HG03175 (cell line): ENCODE results near the gene TMEM40.
"Not testable (repeated sequence)": the region's sequence is repeated elsewhere in the genome, so short reads cannot be mapped to it uniquely, and the experiment has no call there.

Experiments
- ATAC-seq: cut with Tn5 transposase; IDR thresholded peaks from one replicate; pipeline ENCODE4 v1.9.1; 2021; ENCODE audit warnings: mild to moderate bottlenecking, moderate library complexity; ENCODE audit not compliant: unreplicated experiment

TMEM40 gene, protein sequence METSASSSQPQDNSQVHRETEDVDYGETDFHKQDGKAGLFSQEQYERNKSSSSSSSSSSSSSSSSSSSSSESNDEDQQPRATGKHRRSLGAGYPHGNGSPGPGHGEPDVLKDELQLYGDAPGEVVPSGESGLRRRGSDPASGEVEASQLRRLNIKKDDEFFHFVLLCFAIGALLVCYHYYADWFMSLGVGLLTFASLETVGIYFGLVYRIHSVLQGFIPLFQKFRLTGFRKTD

DNA sequence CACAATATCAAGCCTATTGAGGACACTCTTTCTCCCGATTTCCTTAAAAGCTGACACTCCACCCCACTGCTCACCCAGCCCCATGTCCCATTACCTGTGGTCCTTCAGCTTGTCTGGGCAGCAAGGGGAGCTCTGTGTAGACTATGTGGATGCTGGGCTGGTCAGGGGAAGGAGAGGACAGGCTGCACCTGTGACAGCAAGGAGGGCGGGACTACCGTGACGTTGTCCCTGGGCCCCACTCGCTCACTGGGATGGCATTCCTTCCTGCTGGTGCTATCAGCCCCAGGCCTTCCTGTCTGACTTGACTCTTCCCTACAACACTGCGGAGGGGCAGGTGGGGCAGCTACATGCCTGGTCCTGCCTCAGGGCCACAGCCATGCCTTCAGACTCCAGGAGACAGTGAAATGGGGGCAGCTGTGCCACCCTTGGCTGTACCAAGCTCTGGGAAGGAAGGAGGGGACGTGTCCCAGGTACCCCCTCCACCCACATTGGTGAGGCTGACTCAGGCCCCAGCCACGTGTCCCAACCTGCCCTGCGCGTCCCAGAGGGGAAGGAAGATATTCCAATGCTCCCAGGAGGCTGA, at the start of gene TMEM40:
TMEM40 (minus strand) TSS at position 163 of the 583 bp plus-strand sequence. CDS start 9,427 bp downstream, outside the sequence.
- ATAC-seq, result no peak

DNA sequence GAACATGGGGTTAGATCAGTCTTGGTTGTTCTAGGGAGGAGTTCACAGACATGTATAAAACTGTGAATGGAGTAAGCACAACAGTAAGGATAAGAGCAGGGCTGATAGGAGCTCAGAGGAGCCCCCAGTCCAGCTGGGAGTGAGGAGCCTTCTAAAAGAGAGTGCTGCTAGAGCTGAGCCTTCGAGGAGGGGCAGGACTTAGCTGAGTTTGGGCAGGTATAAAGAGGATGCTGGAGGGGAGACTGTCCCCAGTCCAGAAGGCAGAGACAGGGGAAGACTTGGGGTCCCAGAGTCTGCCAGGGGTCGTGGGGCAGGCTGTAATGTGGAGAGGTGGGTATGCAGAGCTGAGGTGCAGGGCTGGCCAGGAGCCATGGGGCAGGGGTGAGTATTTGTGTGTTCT, 49.5 kb upstream of the TMEM40 start:
- no peak for ATAC-seq

DNA sequence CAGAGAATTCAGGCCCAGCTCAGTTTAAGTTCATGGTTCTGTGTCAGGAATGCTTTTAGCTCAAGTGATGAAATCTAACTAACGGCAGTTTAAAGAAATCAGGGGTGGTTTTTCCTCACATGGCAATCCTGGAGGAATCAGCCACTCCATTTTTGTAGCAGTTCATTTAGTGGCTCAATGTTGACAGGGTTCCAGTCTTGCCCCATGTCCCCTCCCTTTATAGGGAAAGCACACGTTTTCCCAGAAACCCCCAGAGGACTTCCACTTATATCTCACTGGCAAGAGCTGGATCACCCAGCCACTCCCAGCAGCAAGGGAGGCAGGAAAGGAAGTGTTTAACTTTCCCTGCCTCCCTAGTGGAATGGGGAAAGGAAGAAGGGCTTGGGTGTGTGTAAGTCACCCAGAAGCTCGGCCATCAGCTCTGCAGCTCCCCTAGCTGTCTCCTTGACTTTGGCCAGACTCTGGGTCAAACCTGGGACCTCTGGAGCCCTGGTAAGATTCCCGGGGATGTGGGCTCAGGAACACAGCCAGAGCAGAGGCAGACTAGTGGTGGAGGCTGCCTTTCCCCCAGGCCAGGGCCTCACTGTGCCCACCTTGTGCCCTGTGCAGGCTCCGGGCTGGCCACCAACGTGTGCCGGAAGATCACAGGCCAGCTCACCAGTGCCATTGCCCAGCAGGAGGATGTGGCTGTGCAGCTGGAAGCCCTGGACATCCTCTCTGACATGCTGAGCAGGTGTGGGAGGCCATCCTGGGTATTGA, 48.7 kb upstream of the TMEM40 start:
- ATAC-seq, result no peak

DNA sequence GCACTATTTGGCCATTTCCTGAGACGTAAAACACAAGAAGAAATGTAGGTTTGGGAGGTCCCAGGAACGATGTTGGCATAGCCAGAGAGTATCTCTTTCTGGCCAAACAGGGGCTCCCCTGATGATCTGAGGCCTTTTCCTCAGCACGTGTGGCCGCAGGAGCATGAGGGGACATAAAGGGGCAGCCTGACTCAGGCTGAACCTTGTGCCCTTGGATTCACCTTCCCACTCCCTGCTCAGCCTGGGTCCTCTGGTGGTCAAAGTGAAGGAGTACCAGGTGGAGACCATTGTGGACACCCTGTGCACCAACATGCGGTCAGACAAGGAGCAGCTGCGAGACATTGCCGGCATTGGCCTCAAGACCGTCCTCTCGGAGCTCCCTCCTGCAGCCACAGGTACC, 48.0 kb upstream of the TMEM40 start:
- ATAC-seq, result no peak

DNA sequence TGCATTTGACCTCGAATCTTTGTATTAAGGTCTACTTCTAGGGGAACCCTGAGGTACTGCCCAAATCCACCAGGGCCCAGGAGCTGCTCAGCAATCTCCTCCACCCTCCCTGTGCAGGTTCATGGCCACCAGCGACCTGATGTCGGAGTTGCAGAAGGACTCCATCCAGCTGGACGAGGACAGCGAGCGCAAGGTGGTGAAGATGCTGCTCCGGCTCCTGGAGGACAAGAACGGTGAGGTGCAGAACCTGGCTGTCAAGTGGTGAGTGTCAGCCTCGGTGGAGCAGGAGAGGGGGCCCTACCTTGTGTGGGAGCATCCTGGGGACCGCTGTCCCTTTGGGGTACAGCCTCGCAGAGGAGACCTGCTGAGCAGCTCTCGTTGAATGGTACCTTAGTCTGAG, 44.3 kb upstream of the TMEM40 start:
- ATAC-seq, result no peak

DNA sequence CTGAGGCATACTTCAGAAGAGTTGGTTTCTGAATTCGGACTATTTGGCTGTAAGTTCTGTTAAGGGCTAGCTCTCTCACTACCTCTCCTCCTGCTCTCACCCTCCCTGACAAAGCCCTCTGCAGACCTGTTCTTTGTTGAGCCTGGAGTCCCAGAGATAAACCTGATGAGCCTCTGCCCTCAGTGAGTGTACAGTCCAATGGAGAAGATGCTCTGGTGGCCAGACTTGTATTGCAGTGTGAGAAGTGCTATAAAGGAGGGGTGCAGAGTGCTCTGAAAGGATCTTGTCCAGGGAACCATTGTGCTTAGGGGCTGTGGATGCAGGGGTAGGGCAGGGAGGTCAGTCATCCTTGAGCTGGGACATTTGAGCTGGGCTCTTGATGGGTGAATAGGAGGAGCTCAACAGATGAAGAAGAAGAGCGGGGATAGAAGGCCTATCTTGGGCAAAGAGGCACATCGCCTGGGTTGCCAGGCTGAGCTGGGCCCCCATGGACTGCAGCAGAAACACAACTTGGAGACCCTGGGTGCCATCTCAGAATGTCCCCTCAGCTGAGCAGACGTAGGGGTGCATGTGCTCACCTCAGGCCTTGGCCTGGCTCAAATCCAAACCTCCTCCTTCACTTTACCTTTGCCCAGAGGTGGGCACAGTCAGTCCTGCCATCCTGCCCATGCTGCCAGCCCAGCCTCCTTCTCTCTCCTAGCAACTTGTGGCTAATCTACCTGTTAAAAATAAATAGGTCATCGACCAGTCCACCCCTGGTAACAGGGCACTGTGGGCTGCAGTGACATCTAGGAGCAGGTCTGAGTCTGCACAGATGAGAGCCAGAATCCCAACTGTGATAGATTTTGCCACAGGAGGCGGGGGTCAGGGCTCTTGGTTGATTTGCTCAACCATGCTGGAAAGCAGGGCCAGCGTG, 40.7 kb upstream of the TMEM40 start:
- no peak for ATAC-seq

DNA sequence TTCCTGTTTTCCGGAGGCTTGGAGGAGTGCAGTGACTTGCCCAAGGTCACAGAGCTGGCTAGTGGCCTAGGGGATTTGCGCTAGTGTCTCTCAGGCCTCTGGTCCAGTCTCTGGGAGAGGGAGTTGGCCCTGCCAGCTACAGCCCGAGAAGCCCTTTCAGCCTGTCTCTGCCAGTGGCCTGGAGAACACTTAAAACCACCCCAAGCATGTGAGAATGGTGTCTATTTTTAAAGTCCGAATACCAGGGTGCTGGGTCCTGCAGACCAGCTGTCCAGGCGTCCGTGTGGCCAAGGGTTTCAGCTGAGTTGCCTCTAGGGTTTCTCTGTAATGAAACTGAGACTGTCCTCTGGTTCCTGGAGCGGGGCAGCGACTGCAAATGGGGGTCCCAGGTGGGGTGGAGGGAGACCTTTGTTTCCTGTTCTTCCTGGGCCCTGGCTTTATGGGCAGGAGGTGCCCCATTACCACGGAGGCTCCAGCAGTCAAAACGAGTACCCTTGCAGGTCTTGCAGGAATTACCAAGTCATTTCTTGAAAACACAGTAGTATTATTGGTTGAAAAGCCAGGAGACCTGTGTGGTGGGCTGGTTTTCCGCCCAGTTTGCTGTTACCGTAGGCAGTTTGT, 39.6 kb upstream of the TMEM40 start:
- ATAC-seq, result no peak

DNA sequence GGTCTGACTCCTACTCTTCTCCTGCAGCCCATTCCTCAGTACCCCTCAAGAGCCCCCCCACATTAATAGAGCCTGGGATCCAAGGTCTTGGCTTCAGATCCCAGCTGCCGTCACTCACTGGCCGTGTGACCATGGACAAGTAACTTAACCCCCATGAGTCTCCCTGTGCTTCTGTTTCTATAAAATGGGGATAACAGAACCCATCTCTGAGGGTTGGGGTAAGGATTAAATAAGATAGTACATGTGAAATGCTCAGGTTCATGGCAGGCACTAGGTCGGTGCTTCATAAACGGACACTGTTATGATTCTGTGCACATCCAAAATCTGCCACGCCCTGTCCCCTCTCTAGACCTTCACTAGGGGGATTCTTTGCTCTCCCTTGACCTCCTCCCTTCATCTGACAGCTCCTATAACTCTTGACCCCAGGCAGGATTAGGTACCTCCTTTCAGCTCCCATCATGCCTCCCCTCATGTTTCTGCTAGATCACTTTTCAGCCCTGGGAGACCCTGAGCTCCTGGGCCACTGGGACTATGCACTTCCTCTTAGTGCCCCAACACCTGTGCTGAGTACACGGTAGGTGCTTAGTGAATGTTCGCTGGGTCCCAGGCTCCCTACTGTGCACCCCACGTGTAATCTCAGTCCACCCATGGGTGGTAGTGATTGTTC, 39.0 kb upstream of the TMEM40 start:
- no peak for ATAC-seq

DNA sequence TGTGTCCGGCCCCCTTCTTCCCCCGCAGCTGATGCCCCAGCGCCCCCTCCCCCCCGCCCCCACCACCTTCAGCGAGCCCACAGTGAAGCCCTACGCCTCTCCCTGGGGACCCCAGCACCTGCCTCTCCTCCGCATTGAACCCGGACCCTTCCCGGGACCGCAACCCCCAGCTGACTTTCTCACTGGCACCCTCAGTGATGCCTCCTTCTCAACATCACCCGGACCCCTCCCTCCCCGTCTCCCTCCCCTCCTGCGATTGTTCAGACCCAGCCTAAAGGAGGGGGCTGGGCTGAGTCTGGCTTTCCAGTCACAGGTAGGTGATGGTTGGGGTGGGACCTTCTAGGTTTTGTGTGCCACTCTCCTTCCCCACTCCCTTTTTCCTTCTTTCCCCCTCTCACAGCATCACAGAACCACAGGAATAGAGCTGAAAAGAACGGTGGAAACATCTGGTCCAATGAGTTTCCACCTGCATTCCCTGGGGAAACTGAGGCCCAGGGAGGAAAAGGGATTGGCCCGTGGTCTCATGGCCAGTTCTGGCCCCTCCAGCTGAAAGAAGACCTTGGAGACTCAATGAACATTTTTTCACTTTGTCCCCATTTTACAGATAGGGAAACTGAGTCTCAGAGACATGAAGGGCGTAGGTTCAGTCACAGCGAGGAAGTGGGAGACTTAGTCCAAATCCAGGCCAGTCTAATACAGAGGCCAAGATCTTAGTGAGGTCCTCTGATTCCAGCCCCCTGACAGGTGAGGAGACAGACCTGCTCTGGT, 38.2 kb upstream of the TMEM40 start:
- ATAC-seq, result no peak

DNA sequence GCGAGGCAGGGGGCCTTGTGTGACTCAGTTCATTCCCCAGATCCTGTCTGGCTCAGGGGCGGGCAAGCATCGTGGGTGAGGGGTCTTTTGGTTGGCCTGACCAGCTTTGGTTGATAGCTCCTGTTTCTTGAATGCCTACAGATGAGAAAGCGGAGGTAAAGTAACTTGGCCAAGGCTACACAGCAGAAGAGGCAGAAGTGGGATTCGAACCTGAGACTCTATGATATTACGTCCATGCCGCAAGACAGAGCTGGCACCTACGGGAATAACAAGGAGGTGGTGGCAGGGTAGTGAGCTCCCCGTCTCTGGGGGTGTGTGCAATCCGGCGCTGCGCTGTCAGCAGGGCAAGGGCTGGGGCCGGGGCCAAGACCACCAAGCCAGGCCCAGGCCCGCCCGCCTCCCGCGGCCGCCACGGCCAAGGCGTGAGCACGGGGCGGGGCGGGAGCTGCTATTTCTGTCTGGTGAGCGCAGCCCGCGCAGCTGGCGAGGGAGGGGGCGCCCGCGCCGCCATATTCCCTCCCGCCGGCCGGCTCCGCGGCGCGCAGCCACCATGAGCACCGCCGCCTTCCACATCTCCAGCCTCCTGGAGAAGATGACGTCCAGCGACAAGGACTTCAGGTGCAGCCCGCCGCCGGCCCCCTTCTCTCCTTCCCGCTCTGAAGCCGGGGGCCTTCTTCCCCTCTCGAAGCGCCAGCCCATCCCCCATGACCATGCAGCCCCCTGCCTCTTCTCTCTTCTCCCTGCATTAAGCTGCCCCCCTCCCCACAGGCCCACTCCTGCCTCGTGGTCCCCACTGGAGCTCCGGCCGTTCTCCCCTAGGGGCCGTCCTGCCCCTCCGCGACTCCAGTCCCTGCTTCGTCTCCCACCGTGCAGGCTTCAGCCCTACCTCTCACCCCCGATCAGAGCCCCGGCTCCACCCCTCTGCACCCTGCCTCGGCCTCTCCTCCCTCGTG, 37.4 kb upstream of the TMEM40 start, which contains the start of gene CAND2:
CAND2 (plus strand) TSS at position 510 of the 953 bp plus-strand sequence; CDS start at position 551, 41 bp downstream.
- ATAC-seq, result peak; percentile 55

DNA sequence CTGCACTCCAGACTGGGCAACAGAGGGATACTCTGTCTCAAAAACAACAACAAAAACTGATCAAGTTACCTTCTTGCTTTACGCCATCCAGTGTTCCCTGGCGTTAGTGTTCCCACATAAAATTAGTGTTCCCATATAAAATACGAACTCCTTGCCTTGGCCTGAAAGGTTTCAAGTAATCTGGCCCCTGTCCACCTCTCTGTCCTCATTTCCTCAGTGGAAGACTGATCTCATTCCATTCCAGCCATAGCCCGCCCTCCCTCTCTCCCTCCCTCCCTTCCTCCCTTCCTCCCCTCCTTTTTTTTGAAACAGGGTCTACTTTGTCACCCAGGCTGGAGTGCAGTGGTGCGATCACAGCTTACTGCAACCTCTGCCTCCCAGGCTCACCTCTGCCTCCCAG, 34.6 kb upstream of the TMEM40 start:
- ATAC-seq, result no peak

DNA sequence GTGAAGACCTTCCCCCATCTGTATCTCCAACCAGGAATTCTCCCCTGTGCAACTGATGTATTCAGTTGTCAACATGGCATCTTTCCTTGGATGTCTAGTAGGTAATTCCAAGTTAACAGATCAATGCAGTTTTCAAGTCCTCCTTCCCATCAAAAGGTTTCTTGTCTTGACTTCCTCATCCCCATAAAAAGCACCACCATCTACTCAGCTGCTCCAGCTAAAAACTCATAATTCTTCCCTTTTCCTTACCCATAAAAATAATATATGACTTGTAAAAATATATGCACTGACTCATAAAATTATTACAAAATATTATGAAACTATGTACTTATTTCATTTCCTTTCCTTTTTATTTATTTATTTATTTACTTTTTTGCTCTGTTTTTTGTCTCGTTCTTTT, 32.4 kb upstream of the TMEM40 start:
- no peak for ATAC-seq

DNA sequence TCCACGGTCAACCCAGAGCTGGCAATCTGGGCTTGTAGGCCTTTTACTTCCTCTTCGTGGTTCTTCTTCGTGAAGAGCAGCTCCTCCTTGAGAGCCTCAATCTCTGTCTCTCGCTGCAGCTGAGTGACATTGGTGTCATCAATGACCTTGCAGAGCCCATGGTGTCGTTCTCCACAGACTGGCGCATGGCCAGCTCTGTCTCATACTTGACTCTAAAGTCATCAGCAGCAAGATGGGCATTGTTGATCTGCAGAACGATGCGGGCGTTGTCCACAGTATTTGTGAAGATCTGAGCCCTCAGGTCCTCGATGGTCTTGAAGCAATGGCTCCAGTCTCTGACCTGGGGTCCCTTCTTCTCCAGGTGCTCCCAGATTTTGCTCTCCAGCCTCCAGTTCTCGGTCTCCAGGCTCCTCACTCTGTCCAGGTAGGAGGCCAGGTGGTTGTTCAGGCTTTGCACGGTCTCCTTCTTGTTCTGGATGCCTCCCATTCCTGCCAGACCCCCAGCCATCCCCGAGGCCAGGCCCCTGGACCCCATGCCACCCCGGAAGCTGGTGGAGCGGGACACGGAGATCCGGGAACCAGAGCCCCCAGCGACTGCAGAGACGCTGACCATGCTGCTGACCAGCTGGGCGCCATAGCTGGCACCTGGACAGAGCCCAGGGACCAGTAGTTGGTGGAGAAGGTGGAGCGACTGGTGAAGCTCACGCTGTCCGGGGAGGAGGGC, 29.1 kb upstream of the TMEM40 start:
- ATAC-seq, result not testable (repeated sequence)

DNA sequence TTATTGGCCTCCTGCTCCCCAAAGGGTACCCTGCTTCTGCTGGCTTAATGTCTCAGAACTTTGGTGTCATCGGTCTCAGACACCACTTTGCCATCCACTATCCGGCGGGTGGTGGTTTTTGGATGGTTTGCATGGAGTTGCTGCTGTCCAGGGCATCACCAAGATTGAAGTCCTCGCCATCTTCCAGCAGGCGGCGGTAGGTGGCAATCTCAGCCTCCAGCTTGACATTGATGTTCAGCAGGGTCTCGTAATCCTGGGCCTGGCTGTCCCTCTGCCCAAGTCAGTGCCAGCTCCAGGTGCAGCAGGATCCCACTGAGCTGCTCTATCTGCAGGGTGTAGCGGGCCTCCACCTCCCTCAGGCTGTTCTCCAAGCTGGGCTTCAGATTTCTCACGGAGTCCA, 28.3 kb upstream of the TMEM40 start:
- ATAC-seq, result not testable (repeated sequence)

DNA sequence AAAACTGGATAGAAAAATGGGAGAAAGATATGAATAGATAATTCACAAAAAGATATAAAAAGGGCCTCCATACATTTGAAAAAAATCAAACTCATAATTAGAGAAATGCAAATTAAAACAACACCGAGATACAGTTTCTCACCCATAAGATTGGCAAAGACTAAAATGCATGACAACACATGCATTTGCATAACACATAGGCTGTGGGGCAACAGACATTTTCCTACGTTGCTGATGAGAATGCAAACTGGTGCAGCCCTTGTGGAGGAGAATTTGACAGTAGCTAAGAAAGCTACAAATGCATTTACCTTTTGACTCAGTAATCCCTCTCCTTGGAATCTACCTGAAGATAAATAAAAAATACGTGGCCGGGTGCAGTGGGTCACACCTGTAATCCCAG, 26.0 kb upstream of the TMEM40 start:
- ATAC-seq, result no peak

DNA sequence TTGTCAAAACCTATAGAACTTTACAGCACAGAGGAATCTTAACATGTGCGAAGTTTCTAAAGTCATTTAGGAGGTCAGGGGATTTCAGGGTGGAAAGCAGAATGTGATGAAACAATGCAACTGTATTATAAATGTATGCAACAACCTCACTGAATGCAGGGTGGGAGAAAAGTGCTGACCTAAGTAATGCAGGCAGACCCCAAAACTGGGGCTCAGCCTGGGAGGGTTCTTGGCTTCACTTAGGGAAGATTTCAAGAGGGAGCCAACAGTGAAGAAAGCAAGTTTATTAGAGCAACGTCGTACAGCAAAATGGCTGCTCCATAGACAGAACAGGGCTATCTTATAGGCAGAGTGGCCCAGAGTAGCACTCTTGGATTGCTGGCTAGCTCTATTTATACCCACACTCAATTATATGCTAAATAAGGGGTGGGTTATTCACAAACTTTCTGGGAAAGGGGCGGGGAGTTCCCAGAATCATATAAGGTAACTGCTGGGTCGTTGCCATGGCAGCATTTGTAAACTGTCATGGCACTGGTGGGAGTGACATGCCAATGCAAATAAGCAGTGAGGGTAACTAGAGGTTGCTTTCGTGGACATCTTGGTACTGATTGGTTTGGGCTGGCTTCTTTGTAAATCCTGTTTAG, 23.2 kb upstream of the TMEM40 start:
- no peak for ATAC-seq

DNA sequence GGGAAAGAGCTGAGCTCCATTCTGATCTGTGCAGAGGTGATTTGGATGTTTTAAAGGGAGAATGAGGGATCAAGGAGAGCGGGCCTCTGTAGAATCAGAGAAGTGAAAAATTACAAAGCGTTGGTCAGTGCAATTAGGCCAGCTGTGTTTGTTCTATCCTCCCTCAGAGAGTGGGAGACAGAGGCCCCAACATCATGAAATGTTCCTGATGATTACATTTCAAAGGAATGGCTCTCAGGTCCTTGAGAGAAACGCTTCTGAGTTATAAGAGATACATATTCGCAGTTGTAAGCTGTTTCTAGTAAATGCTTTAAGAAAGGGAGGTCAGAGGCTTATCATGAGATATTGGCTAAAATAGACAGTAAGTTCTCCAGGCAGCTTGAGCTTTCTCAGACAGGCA, 21.7 kb upstream of the TMEM40 start:
- ATAC-seq, result no peak
